Neural progenitor cell (in vitro differentiated cells): ENCODE results near the gene DPF3. TPM values are rescaled to one million over a fixed set of nuclear protein-coding genes. Genes with fewer than 3 reads are reported as not detected.

Experiments used
- DNase-seq: peaks from one replicate; pipeline ENCODE4 v3.0.0-alpha.2; 2016; ENCODE audit warnings: low spot score
- H2AFZ ChIP-seq: fragments of 200-600 bp; sonication (generic); replicated peaks from 2 replicates; pipeline ENCODE4 v1.6.1; 2016; ENCODE audit warnings: antibody characterized with exemption
- H3F3A ChIP-seq: fragments of 200-600 bp; sonication (generic); 2 replicates; pipeline ENCODE4 v1.6.1; 2016; ENCODE audit warnings: antibody characterized with exemption, low read depth
- H3K27ac ChIP-seq: fragments of 200-600 bp; sonication (generic); 2 replicates; pipeline ENCODE4 v1.5.1; 2016; ENCODE audit warnings: mild to moderate bottlenecking
- H3K27me3 ChIP-seq: fragments of 200-600 bp; sonication (generic); 2 replicates; pipeline ENCODE4 v1.6.1; 2016; ENCODE audit warnings: mild to moderate bottlenecking, moderate library complexity
- H3K36me3 ChIP-seq: fragments of 200-600 bp; sonication (generic); 2 replicates; pipeline ENCODE4 v1.5.1; 2016
- H3K4me1 ChIP-seq: fragments of 200-600 bp; sonication (generic); 2 replicates; pipeline ENCODE4 v1.6.1; 2016; ENCODE audit warnings: mixed run types
- H3K4me2 ChIP-seq: fragments of 200-600 bp; sonication (generic); 2 replicates; pipeline ENCODE4 v1.6.1; 2016
- H3K4me3 ChIP-seq: fragments of 200-600 bp; sonication (generic); 2 replicates; pipeline ENCODE4 v1.5.1; 2016
- H3K79me2 ChIP-seq: fragments of 200-600 bp; sonication (generic); 2 replicates; pipeline ENCODE4 v1.6.1; 2016; ENCODE audit warnings: low read depth
- H3K9ac ChIP-seq: fragments of 200-600 bp; sonication (generic); 2 replicates; pipeline ENCODE4 v1.6.1; 2016
- H3K9me3 ChIP-seq: fragments of 200-600 bp; sonication (generic); 2 replicates; pipeline ENCODE4 v1.5.1; 2016; ENCODE audit warnings: low read depth
- H4K20me1 ChIP-seq: fragments of 200-600 bp; sonication (generic); 2 replicates; pipeline ENCODE4 v1.6.1; 2016; ENCODE audit warnings: low read depth
- H3K27ac Mint-ChIP-seq: 3 replicates; pipeline ENCODE4 v1.8.0; 2021; ENCODE audit warnings: mixed read lengths
- H3K27me3 Mint-ChIP-seq: 2 replicates; pipeline ENCODE4 v1.8.0; 2022; ENCODE audit warnings: low read depth, mild to moderate bottlenecking, inconsistent platforms, moderate library complexity, mixed read lengths; ENCODE audit not compliant: insufficient read depth
- H3K36me3 Mint-ChIP-seq: 3 replicates; pipeline ENCODE4 v1.8.0; 2021; ENCODE audit warnings: mixed read lengths
- H3K4me1 Mint-ChIP-seq: 3 replicates; pipeline ENCODE4 v1.8.0; 2021; ENCODE audit warnings: mixed read lengths
- H3K4me3 Mint-ChIP-seq: 3 replicates; pipeline ENCODE4 v1.8.0; 2021; ENCODE audit warnings: mild to moderate bottlenecking, moderate library complexity, mixed read lengths
- H3K9me3 Mint-ChIP-seq: 3 replicates; pipeline ENCODE4 v1.8.0; 2020; ENCODE audit warnings: mixed read lengths
- EZH2 ChIP-seq: fragments of 200-600 bp; sonication (generic); IDR thresholded peaks from 2 replicates; pipeline ENCODE4 v1.6.1; 2017; ENCODE audit warnings: antibody characterized with exemption, mild to moderate bottlenecking, moderate library complexity
- EZH2phosphoT487 ChIP-seq: fragments of 200-600 bp; sonication (generic); IDR thresholded peaks from 2 replicates; pipeline ENCODE4 v1.6.1; 2017; ENCODE audit warnings: antibody characterized with exemption
- total RNA-seq: library from RNA; depleted of rRNA; stranded (reverse); fragments of >200 nt; gene quantifications from 2 replicates; pipeline ENCODE4 v1.2.3, GENCODE V29; 2015; ENCODE audit warnings: low replicate concordance
- TF ChIP-seq, protein P1 (sequence below): fragments of 200-600 bp; sonication (generic); IDR thresholded peaks from 2 replicates; pipeline ENCODE4 v1.5.1; 2017; ENCODE audit warnings: antibody characterized with exemption, mild to moderate bottlenecking

The DPF3 gene
- total RNA-seq, 1 donor from 2014 or later = not detected

DNA sequence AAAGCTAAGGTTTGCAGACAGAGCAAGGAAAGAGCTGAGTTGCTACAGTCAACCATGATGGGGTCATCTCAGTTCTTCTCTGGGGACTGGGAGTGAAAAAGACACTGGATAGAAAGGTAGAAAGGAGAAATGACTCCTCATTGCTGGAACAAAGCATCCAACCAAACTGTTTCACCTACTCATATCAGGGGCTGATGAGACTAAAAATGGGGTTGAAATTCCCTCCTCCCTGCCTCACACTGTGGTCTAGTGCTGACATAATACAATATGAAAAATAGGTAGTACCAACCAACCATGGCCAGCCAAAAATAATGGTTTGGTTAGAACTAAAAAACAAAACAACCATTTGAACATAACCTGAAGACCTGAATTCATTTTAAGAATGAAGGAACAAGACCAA lies 220.7 kb downstream of the DPF3 start:
- no peaks in the 10 kb centered on the region for H3K36me3 Mint-ChIP-seq
- H2AFZ ChIP-seq = no peak overlapping the region
- no peaks in the 10 kb centered on the region for H4K20me1 ChIP-seq
- DNase-seq = no peak
- no peaks in the 10 kb centered on the region for H3K4me1 ChIP-seq
- H3K79me2 ChIP-seq = no peaks in the 10 kb centered on the region
- no peak overlapping the region for H3K27ac Mint-ChIP-seq
- peaks cover 3% of the 10 kb centered on the region for H3K27me3 Mint-ChIP-seq
- TF ChIP-seq EZH2phosphoT487 = no peak
- H3K27me3 ChIP-seq = no peaks in the 10 kb centered on the region
- H3K4me3 Mint-ChIP-seq = no peak overlapping the region
- no peak overlapping the region for H3K9ac ChIP-seq
- H3K36me3 ChIP-seq = no peaks in the 10 kb centered on the region
- H3K9me3 Mint-ChIP-seq = peaks cover 6% of the 10 kb centered on the region
- H3K4me1 Mint-ChIP-seq = peaks cover 2% of the 10 kb centered on the region
- no peak overlapping the region for H3K27ac ChIP-seq
- no peak overlapping the region for H3K4me3 ChIP-seq
- H3F3A ChIP-seq = no peaks in the 10 kb centered on the region
- H3K9me3 ChIP-seq = no peaks in the 10 kb centered on the region
- H3K4me2 ChIP-seq = no peak overlapping the region

DNA sequence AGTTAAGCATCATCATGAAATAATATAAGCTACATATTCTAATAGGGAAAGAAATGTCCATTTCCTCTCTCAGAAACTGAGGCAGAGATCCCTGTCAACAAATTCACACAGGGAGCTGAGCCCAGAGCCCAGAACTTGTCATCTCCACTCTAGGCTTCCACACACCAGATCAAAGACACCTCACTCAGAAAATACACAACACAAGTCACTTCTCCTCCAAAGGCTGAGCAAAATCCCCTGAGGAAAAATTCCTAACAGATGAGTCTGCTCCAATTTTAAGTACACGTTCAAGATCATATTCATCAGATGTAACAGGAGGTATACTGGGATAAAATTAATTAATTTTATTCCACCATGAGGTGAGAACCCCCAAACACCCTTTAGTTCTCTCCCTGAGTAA lies 227.3 kb downstream of the DPF3 start:
- no peaks in the 10 kb centered on the region for H3K9me3 Mint-ChIP-seq
- no peaks in the 10 kb centered on the region for H3K36me3 Mint-ChIP-seq
- Histone ChIP-seq H3K4me3 (no peak overlapping the region), H3K27me3 (no peaks in the 10 kb centered on the region), H3F3A (no peaks in the 10 kb centered on the region), H3K4me2 (no peak overlapping the region), H3K4me1 (no peaks in the 10 kb centered on the region), H2AFZ (no peak overlapping the region), H3K9ac (no peak overlapping the region), H4K20me1 (no peaks in the 10 kb centered on the region), H3K79me2 (no peaks in the 10 kb centered on the region), H3K36me3 (no peaks in the 10 kb centered on the region), H3K9me3 (no peaks in the 10 kb centered on the region), H3K27ac (no peak overlapping the region)
- H3K27me3 Mint-ChIP-seq = no peaks in the 10 kb centered on the region
- TF ChIP-seq, protein P1, sequence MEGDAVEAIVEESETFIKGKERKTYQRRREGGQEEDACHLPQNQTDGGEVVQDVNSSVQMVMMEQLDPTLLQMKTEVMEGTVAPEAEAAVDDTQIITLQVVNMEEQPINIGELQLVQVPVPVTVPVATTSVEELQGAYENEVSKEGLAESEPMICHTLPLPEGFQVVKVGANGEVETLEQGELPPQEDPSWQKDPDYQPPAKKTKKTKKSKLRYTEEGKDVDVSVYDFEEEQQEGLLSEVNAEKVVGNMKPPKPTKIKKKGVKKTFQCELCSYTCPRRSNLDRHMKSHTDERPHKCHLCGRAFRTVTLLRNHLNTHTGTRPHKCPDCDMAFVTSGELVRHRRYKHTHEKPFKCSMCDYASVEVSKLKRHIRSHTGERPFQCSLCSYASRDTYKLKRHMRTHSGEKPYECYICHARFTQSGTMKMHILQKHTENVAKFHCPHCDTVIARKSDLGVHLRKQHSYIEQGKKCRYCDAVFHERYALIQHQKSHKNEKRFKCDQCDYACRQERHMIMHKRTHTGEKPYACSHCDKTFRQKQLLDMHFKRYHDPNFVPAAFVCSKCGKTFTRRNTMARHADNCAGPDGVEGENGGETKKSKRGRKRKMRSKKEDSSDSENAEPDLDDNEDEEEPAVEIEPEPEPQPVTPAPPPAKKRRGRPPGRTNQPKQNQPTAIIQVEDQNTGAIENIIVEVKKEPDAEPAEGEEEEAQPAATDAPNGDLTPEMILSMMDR = no peak
- TF ChIP-seq EZH2 (no peak), EZH2phosphoT487 (no peak)
- DNase-seq = no peak
- H3K4me1 Mint-ChIP-seq = peaks cover 21% of the 10 kb centered on the region
- H3K4me3 Mint-ChIP-seq = no peak overlapping the region
- H3K27ac Mint-ChIP-seq = no peak overlapping the region

GRCh38 chr14:72665259-72665658 lies 228.6 kb downstream of the DPF3 start:
- DNase-seq = no peak
- Histone ChIP-seq H3K4me1 (no peaks in the 10 kb centered on the region), H2AFZ (no peak overlapping the region), H4K20me1 (no peaks in the 10 kb centered on the region), H3K4me2 (no peak overlapping the region), H3F3A (no peaks in the 10 kb centered on the region), H3K9ac (no peak overlapping the region), H3K27me3 (no peaks in the 10 kb centered on the region), H3K27ac (no peak overlapping the region), H3K9me3 (no peaks in the 10 kb centered on the region), H3K4me3 (no peak overlapping the region), H3K36me3 (no peaks in the 10 kb centered on the region), H3K79me2 (no peaks in the 10 kb centered on the region)
- Mint-ChIP-seq H3K27me3 (no peaks in the 10 kb centered on the region), H3K4me1 (peaks cover 20% of the 10 kb centered on the region), H3K27ac (no peak overlapping the region), H3K4me3 (no peak overlapping the region), H3K36me3 (no peaks in the 10 kb centered on the region), H3K9me3 (no peaks in the 10 kb centered on the region)
- no peak for TF ChIP-seq EZH2
- TF ChIP-seq, protein P1 = no peak
- no peak for TF ChIP-seq EZH2phosphoT487

GRCh38 chr14:72664651-72665050 lies 229.2 kb downstream of the DPF3 start:
- Histone ChIP-seq H2AFZ (no peak overlapping the region), H4K20me1 (no peaks in the 10 kb centered on the region), H3K27ac (no peak overlapping the region), H3K4me1 (no peaks in the 10 kb centered on the region), H3K4me3 (no peak overlapping the region), H3K9ac (no peak overlapping the region), H3K4me2 (no peak overlapping the region), H3K27me3 (no peaks in the 10 kb centered on the region), H3F3A (no peaks in the 10 kb centered on the region), H3K36me3 (no peaks in the 10 kb centered on the region), H3K9me3 (no peaks in the 10 kb centered on the region), H3K79me2 (no peaks in the 10 kb centered on the region)
- no peaks in the 10 kb centered on the region for H3K27me3 Mint-ChIP-seq
- TF ChIP-seq EZH2 (no peak), EZH2phosphoT487 (no peak)
- TF ChIP-seq, protein P1 = no peak
- H3K4me1 Mint-ChIP-seq = peaks cover 20% of the 10 kb centered on the region
- H3K27ac Mint-ChIP-seq = no peak overlapping the region
- H3K36me3 Mint-ChIP-seq = no peaks in the 10 kb centered on the region
- H3K4me3 Mint-ChIP-seq = no peak overlapping the region
- H3K9me3 Mint-ChIP-seq = no peaks in the 10 kb centered on the region
- no peak for DNase-seq
